HG02571 (cell line): Measurements from ENCODE around the gene SMAP2.
A peak's percentile ranks its signal among the peaks of the same experiment; 100 is the strongest.
"Not testable (repeated sequence)": the region's sequence is repeated elsewhere in the genome, so short reads cannot be mapped to it uniquely, and the experiment has no call there.

ENCODE experiments used
- ATAC-seq: cut with Tn5 transposase; IDR thresholded peaks from one replicate; pipeline ENCODE4 v1.9.1; 2021; ENCODE audit warnings: mild to moderate bottlenecking, moderate library complexity; ENCODE audit not compliant: unreplicated experiment

The SMAP2 gene

GRCh38 chr1:40371707-40372258 is 1.7 kb upstream of the SMAP2 start:
- ATAC-seq = no peak

- no peak for ATAC-seq
Measured at GRCh38 chr1:40372658-40373322, 737 bp upstream of the SMAP2 start.

- no peak for ATAC-seq
Measured at GRCh38 chr1:40377512-40377911, 4.0 kb downstream of the SMAP2 start.

- no peak for ATAC-seq
Measured at GRCh38 chr1:40379785-40380452, 6.4 kb downstream of the SMAP2 start.

- no peak for ATAC-seq
Measured at GRCh38 chr1:40380817-40381216, 7.3 kb downstream of the SMAP2 start.

GRCh38 chr1:40381268-40382107 is 8.0 kb downstream of the SMAP2 start:
- ATAC-seq = no peak

GRCh38 chr1:40382108-40382460 is 8.6 kb downstream of the SMAP2 start:
- ATAC-seq = no peak

GRCh38 chr1:40382601-40383000 is 9.1 kb downstream of the SMAP2 start:
- no peak for ATAC-seq

GRCh38 chr1:40383095-40383487 is 9.6 kb downstream of the SMAP2 start:
- no peak for ATAC-seq

GRCh38 chr1:40383488-40384412 is 10.2 kb downstream of the SMAP2 start:
- ATAC-seq = no peak

- ATAC-seq = no peak
Measured at GRCh38 chr1:40384413-40384762, 10.9 kb downstream of the SMAP2 start.

- no peak for ATAC-seq
Measured at GRCh38 chr1:40384887-40385286, 11.4 kb downstream of the SMAP2 start.

- peak; percentile 53 for ATAC-seq
Measured at GRCh38 chr1:40385437-40386358, 12.2 kb downstream of the SMAP2 start.

- ATAC-seq = no peak
Measured at GRCh38 chr1:40386359-40386723, 12.8 kb downstream of the SMAP2 start.

- no peak for ATAC-seq
Measured at GRCh38 chr1:40386796-40387195, 13.3 kb downstream of the SMAP2 start.

GRCh38 chr1:40387381-40388306 is 14.1 kb downstream of the SMAP2 start:
- ATAC-seq = not testable (repeated sequence)

- ATAC-seq = not testable (repeated sequence)
Measured at GRCh38 chr1:40388456-40389321, 15.2 kb downstream of the SMAP2 start.
